NCI-H526 (cell line): Measurements from ENCODE around the gene HTR6.

Experiments
- DNase-seq, 2 experiments: peaks; one replicate each; lab custom pipeline; 2025; lab: John Stamatoyannopoulos, UW

The HTR6 gene

GRCh38 chr1:19720973-19721372, 56.3 kb downstream of the HTR6 start:
- DNase-seq = no peak

- DNase-seq = no peak
Observed at GRCh38 chr1:19723874-19724273, 59.2 kb downstream of the HTR6 start.

- DNase-seq = no peak
Observed at GRCh38 chr1:19725606-19726005, 60.9 kb downstream of the HTR6 start.

- no peak for DNase-seq
Observed at GRCh38 chr1:19728413-19729145, 63.9 kb downstream of the HTR6 start.

- DNase-seq = no peak
Observed at GRCh38 chr1:19730232-19730631, 65.6 kb downstream of the HTR6 start.
